Natural killer cell (primary cell): Measurements from ENCODE around the gene TAGAP. TPM values are rescaled to one million over a fixed set of nuclear protein-coding genes. Genes with fewer than 3 reads are reported as not detected.
"Not testable (repeated sequence)": the region's sequence is repeated elsewhere in the genome, so short reads cannot be mapped to it uniquely, and the experiment has no call there.

Experiments
- ATAC-seq, 3 donors: fragments of 150-1000 bp in 2 of 3; fragments of 200-7000 bp in 1 of 3; cut with Tn5 transposase; 1 replicate in 1 of 3; 2 replicates in 2 of 3; pipeline ENCODE4 v1.10.0; 2021; ENCODE audit warnings: mild to moderate bottlenecking in 2 of 3, moderate library complexity in 2 of 3
- DNase-seq, 2 donors: peaks; one replicate each; pipeline versions ENCODE4 v3.0.0 to v3.0.0-alpha.2; 2013 to 2021; ENCODE audit warnings: mixed read lengths in 1 of 2
- H3K27ac ChIP-seq: one replicate; pipeline ENCODE4 v1.5.1; 2013; ENCODE audit warnings: mild to moderate bottlenecking, low read length
- H3K27me3 ChIP-seq: one replicate; pipeline ENCODE4 v1.6.1; 2013; ENCODE audit warnings: low read length; ENCODE audit not compliant: control insufficient read depth, insufficient read depth
- H3K36me3 ChIP-seq: one replicate; pipeline ENCODE4 v1.6.1; 2013; ENCODE audit warnings: low read length; ENCODE audit not compliant: control insufficient read depth, insufficient read depth
- H3K4me1 ChIP-seq: one replicate; pipeline ENCODE4 v1.6.1; 2013; ENCODE audit warnings: low read length; ENCODE audit not compliant: control insufficient read depth, insufficient read depth
- H3K4me3 ChIP-seq: one replicate; pipeline ENCODE4 v1.5.1; 2013; ENCODE audit warnings: low read length
- H3K9me3 ChIP-seq: one replicate; pipeline ENCODE4 v1.6.1; 2013; ENCODE audit warnings: low read length; ENCODE audit not compliant: control insufficient read depth, insufficient read depth
- H3K27ac Mint-ChIP-seq, 2 donors: one replicate each; pipeline ENCODE4 v1.8.0; 2022; ENCODE audit warnings: mild to moderate bottlenecking in 2 of 2, mixed read lengths in 2 of 2, moderate library complexity in 1 of 2
- H3K27me3 Mint-ChIP-seq, 2 donors: one replicate each; pipeline ENCODE4 v1.8.0; 2022; ENCODE audit warnings: low read depth in 2 of 2, mixed read lengths in 2 of 2
- H3K36me3 Mint-ChIP-seq: one replicate; pipeline ENCODE4 v1.8.0; 2022; ENCODE audit warnings: mixed read lengths
- H3K4me1 Mint-ChIP-seq, 2 donors: one replicate each; pipeline ENCODE4 v1.8.0; 2022; ENCODE audit warnings: mixed read lengths in 2 of 2
- H3K4me3 Mint-ChIP-seq: one replicate; pipeline ENCODE4 v1.8.0; 2022; ENCODE audit warnings: mild to moderate bottlenecking, moderate library complexity, mixed read lengths
- H3K9me3 Mint-ChIP-seq, 2 donors: one replicate each; pipeline ENCODE4 v1.8.0; 2022; ENCODE audit warnings: mixed read lengths in 2 of 2
- CTCF ChIP-seq: fragments of 200-600 bp; IDR thresholded peaks from one replicate; pipeline ENCODE4 v1.8.0; 2022; ENCODE audit warnings: antibody characterized with exemption
- WGBS: methylation state at CpG from one replicate; pipeline ENCODE4 v1.1.7; 2013; ENCODE audit warnings: missing lambda C conversion rate; ENCODE audit not compliant: insufficient coverage; 5-methylcytosine and 5-hydroxymethylcytosine counted together
- intact Hi-C: fragments of 100-400 bp; cut with micrococcal nuclease; formaldehyde crosslinking; loops from one replicate; pipeline ENCODE4 v1.14.2; 2022
- total RNA-seq, 4 donors: library from RNA; stranded (reverse); fragments of 120-200 nt in 1 of 4; gene quantifications; one replicate each; pipeline versions ENCODE4 v1.2.3 to v1.2.4, GENCODE V29; 2013 to 2022

The TAGAP gene
- total RNA-seq, 3 donors from 2014 or later (not counting 1 experiment from before 2014, with no cell fraction given): 139 to 291 (median 178) TPM

- TF ChIP-seq CTCF: no peak
- Histone ChIP-seq H3K4me1 (peaks cover 15% of the 10 kb centered on the region), H3K36me3 (no peaks in the 10 kb centered on the region), H3K27me3 (no peaks in the 10 kb centered on the region), H3K4me3 (no peak overlapping the region), H3K27ac (no peak overlapping the region), H3K9me3 (peaks cover 4% of the 10 kb centered on the region)
- no peaks in the 10 kb centered on the region for H3K27me3 Mint-ChIP-seq
- H3K4me3 Mint-ChIP-seq: no peak overlapping the region
- DNase-seq (no peak), ATAC-seq (no peak)
- peaks cover 17 to 32% of the 10 kb centered on the region in 2 donors for H3K4me1 Mint-ChIP-seq
- intact Hi-C loops: no loop called here
- H3K27ac Mint-ChIP-seq: no peak overlapping the region
- H3K9me3 Mint-ChIP-seq: no peaks in the 10 kb centered on the region
- H3K36me3 Mint-ChIP-seq: no peaks in the 10 kb centered on the region
Measured at GRCh38 chr6:159014406-159014805, 30.4 kb downstream of the TAGAP start.

GRCh38 chr6:159013229-159013628 lies 31.6 kb downstream of the TAGAP start:
- DNase-seq: no peak
- TF ChIP-seq CTCF: no peak
- ATAC-seq: peak in 1 of 3 donors; percentile 62
- peaks cover 18 to 30% of the 10 kb centered on the region in 2 donors for H3K4me1 Mint-ChIP-seq
- Histone ChIP-seq H3K4me3 (no peak overlapping the region), H3K27me3 (no peaks in the 10 kb centered on the region), H3K9me3 (peaks cover 4% of the 10 kb centered on the region), H3K36me3 (no peaks in the 10 kb centered on the region), H3K4me1 (peaks cover 22% of the 10 kb centered on the region), H3K27ac (no peak overlapping the region)
- H3K9me3 Mint-ChIP-seq: no peaks in the 10 kb centered on the region
- no peak overlapping the region for H3K27ac Mint-ChIP-seq
- WGBS: 59% methylated on average over 5 of the region's 5 CpGs
- H3K27me3 Mint-ChIP-seq: no peaks in the 10 kb centered on the region
- no peak overlapping the region for H3K4me3 Mint-ChIP-seq
- no peaks in the 10 kb centered on the region for H3K36me3 Mint-ChIP-seq
- intact Hi-C loops: no loop called here

- TF ChIP-seq CTCF: no peak
- peaks cover 19% of the 10 kb centered on the region for H3K4me1 ChIP-seq
Measured at GRCh38 chr6:159012201-159012600, 32.6 kb downstream of the TAGAP start.

GRCh38 chr6:159010037-159010612 lies 34.7 kb downstream of the TAGAP start:
- peaks cover 19% of the 10 kb centered on the region for H3K4me1 ChIP-seq
- H3K27me3 Mint-ChIP-seq, H3K9me3 Mint-ChIP-seq, DNase-seq, H3K9me3 ChIP-seq, H3K4me3 ChIP-seq, intact Hi-C loops, H3K36me3 ChIP-seq, H3K27me3 ChIP-seq, H3K36me3 Mint-ChIP-seq, ATAC-seq, H3K27ac ChIP-seq, H3K4me3 Mint-ChIP-seq: not testable (repeated sequence)
- Mint-ChIP-seq H3K4me1 (peaks cover 10 to 22% of the 10 kb centered on the region in 2 donors), H3K27ac (peak overlapping the region in 1 of 2 donors; percentile 21)
- WGBS: 60% methylated on average over 7 of the region's 7 CpGs

More at GRCh38 chr6:159012201-159012600, 32.6 kb downstream of the TAGAP start:
- peaks cover 10 to 22% of the 10 kb centered on the region in 2 donors for H3K4me1 Mint-ChIP-seq
- H3K27me3 Mint-ChIP-seq: no peaks in the 10 kb centered on the region
- H3K4me3 ChIP-seq: no peak overlapping the region
- no peak overlapping the region for H3K27ac Mint-ChIP-seq
- H3K27ac ChIP-seq: no peak overlapping the region
- no peaks in the 10 kb centered on the region for H3K27me3 ChIP-seq
- H3K36me3 Mint-ChIP-seq: no peaks in the 10 kb centered on the region
- H3K36me3 ChIP-seq: no peaks in the 10 kb centered on the region
- WGBS: 94% methylated on average over 4 of the region's 4 CpGs
- peaks cover 4% of the 10 kb centered on the region for H3K9me3 ChIP-seq
- intact Hi-C loops: no loop called here
- H3K4me3 Mint-ChIP-seq: no peak overlapping the region
- H3K9me3 Mint-ChIP-seq: no peaks in the 10 kb centered on the region
- no peak for ATAC-seq
- DNase-seq: no peak
